ENCODE measurements around the gene IFT57.

DNA sequence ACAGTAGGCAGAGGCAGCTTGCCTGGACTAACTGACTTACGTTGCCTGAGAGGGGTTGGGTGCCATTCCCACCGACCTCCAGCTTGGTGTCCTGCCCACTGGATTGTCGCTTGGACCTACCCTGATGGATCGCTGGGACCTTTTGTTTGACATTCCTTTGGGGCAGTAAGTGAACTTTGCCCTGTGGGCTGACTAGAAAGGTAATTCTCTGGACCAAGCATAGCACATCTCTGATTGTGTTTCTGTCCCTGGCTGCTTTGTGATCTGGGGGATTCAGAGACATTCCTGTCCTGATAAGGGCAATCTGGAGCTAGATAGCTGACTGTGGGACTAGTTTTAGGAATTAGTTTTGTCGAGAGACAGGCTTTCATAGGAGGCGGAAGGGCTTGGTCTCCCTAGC lies 19.5 kb upstream of the IFT57 start:
- TF ChIP-seq, protein P1, sequence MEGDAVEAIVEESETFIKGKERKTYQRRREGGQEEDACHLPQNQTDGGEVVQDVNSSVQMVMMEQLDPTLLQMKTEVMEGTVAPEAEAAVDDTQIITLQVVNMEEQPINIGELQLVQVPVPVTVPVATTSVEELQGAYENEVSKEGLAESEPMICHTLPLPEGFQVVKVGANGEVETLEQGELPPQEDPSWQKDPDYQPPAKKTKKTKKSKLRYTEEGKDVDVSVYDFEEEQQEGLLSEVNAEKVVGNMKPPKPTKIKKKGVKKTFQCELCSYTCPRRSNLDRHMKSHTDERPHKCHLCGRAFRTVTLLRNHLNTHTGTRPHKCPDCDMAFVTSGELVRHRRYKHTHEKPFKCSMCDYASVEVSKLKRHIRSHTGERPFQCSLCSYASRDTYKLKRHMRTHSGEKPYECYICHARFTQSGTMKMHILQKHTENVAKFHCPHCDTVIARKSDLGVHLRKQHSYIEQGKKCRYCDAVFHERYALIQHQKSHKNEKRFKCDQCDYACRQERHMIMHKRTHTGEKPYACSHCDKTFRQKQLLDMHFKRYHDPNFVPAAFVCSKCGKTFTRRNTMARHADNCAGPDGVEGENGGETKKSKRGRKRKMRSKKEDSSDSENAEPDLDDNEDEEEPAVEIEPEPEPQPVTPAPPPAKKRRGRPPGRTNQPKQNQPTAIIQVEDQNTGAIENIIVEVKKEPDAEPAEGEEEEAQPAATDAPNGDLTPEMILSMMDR (conservative IDR thresholded peaks at IDR 0.05; ENCODE audit: low read length), result no peak
- no peak for TF ChIP-seq EZH2phosphoT487 (IDR thresholded peaks at IDR 0.05; ENCODE audit: borderline replicate concordance)
